Measurements from ENCODE around the gene SALL1.

Gene SALL1

GRCh38 chr16:51155820-51156806 lies 5.0 kb upstream of the SALL1 start:
- DNase-seq: no peak

DNA sequence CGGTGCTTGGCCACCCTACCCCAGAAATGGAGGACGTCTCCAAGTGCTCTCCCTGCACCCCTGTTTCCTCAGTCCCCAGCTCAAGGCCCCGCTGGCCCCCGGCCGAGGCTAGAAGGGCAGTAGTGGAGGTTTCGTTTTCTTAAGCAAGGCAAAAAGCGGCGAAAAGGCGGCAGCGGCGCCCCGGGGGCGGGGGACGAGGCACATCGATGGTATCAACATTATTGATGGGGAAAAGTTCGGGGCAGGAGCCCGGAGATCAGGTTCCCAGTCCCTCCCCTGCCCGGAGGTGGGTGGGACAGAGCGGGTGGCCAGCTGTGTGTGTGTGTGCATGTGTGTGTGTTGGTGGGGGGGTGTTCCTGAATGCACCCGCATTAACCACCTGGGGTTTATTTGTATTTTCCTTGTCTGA lies 4.1 kb upstream of the SALL1 start:
- DNase-seq: no peak

- DNase-seq: no peak
Measured at GRCh38 chr16:51154271-51155171, 3.5 kb upstream of the SALL1 start.

GRCh38 chr16:51153577-51154031 lies 2.5 kb upstream of the SALL1 start:
- no peak for DNase-seq

DNA sequence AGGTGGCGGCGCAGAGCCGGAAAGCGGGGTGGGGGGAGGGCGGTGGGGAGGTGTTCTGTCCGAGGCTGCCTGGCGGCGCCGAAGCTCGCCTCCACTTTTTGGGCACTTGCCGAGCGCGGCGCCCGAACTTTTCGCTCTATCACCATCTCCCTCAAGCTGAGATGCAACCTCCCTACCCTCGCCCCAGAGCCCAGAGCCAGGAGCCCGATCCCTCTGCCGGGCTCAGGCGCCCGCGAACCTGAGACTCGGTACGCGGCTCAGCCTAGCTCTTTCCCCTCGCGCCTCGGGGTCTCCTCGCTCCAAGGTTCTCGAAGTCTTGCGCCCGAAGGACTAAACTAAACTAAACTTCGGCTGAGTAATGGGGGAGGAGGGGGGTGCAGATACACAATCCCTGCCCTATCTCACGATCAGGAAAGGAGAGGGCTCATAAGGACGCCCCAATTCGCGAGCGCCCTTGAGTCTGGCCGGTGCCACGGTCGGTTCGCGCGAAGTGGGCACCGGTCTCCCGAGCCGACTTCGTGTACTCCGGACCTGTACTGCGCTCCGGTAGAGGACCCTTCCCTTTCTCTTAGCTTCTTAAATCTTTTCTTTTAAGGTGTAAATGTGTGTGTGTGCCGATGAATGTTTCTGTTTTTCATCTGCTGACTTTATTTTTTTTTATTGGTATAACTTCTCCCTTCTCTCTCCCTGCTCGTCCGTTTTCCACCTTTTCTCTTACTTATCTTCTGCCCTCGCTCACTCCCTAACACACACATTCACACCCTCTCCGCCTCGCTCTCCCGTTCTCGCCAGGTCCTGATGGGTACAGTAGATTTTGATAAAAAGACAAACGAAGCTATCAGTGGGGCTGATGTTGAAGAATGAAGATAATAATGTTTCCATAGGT lies 1.9 kb upstream of the SALL1 start:
- no peak for DNase-seq

- DNase-seq: no peak
Measured at GRCh38 chr16:51151961-51152663, 1.0 kb upstream of the SALL1 start.

- DNase-seq: peak; percentile 54
Measured at GRCh38 chr16:51151435-51151960, 428 bp upstream of the SALL1 start.

GRCh38 chr16:51150165-51150887 lies 744 bp downstream of the SALL1 start:
- DNase-seq: no peak

GRCh38 chr16:51149721-51150164 lies 1.3 kb downstream of the SALL1 start:
- DNase-seq: no peak

DNA sequence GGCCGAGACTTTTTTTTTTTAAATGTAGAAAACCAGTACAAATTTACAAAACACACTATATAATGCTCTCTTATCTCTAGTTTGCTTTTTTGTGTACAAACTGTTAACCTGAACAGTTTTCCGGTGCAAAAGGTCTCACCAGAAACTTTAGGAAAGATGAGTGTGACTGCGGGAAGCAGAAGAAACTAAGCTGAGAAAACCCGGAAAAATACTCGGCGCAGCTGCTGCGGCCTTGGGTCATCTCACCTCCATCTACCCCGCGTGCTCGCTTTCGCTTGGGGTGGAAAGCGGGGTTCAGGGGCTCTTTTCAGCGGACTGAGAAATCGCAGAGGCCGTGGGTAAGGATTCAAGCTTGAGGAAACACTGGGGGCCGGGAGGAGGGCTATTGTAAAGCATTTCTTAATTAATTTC lies 1.8 kb downstream of the SALL1 start:
- no peak for DNase-seq

DNA sequence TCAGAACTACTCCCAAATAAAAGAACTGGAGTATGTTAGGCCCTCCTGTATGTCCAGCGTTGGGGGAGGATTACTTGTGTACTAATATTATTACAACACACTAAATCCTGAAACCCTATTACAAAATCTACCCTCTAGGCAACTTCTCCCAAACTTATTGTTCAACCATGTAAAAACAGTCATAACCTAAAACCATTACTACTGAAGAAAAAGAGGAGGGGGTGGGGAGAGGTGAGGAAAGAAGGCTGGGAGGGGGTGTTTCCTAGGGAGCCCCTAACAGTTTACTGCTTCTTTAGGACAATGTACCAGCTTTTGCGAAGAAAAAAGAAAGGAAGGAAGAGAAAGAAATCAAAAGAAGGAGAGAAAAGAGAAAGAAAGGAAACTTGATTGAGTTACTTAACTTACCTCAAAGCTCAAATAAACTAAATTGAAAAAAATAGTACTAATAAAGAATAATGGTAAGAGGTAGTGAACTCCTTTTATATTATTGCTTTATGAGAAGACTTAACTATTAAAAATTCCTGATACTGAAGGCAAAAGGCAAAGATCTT lies 2.3 kb downstream of the SALL1 start:
- no peak for DNase-seq

GRCh38 chr16:51147776-51148677 lies 3.0 kb downstream of the SALL1 start:
- no peak for DNase-seq

DNA sequence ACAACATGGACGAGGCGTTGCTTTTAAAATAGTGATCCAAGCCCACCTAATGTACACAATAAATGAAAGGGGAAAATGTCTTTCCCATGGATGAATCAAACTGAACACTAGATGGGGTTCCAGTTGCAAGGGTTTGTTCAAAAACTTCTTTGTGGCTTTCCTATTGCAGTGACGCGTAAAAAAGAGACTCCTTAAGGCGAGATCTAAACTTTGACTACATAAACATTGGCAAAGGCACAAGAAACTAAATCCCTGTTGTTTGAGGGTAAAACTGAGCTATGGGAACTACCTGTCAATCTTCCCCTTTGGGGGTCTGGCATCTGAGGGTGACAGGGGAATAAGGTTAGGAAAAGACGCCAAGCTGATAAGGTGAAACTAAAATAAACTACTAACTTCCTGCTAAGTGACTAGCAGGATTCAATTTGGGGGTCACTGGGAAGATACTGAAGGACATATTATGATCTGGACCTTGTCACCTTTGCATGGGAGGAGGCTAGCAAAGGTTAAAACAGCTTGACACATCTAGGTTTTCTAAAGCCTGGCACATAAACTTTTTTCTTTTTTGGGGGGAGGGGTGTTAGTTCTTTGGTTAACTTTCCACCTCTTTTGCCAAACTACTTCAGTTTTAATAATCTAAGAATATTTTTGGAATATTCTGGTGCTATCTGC lies 4.7 kb downstream of the SALL1 start:
- no peak for DNase-seq

GRCh38 chr16:51144203-51144602 lies 6.9 kb downstream of the SALL1 start:
- DNase-seq: no peak

DNA sequence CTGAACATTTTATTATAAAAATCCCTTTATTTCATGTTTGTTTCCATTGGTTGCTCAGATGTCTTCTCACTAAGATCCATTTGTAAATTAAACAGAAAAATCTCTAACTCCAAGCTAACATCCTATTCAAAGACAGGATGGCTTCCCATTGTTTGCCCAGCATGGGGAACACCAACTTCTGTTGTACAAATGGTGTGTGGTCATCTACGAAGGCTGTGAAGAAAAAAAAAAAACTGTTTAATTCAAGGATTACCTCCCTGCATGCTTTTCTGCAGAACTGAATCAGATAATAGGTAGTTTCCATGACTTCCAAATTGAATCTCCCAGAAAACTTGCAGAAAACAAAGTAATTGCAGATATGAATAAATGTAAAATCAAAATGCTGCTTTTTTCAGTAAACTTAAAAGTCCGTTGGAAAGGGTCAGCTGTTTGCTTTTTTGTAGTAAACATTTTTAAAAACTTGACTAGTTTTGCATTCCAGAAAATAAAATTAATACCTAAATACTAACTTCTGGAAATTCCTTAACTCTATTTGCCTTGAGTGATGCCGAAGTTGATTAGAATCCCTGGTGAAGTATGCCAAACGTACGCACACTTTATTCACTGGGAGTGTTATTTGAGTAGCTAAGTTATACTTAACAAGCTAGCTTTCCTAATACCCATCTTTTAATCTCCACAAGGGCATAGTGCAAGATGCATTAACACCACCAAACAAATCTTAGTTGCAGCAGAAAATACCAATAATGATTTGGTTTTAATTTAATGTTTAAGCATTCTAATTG lies 7.7 kb downstream of the SALL1 start:
- DNase-seq: no peak

DNA sequence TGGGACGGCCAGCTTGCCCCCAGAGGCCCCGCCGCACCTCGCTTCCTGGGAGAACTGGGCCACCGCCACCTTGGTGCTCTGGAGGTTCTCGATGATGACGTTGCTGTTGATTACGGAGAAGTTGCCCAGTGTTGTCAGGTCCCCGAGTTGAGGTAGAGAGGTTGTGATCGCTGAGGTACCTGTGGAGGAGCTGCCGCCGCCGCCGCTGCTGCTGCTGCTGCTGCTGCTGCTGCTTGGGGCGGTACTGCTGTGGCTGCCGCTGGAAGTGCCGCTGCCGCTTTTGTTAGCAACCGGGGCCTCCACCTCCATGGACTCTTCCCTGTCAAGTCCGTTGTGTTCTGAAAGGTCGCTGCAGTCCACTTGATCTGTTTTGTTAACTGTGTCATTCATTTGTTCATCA lies 9.5 kb downstream of the SALL1 start:
- DNase-seq: no peak

GRCh38 chr16:51141106-51141505 lies 10.0 kb downstream of the SALL1 start:
- DNase-seq: no peak

DNA sequence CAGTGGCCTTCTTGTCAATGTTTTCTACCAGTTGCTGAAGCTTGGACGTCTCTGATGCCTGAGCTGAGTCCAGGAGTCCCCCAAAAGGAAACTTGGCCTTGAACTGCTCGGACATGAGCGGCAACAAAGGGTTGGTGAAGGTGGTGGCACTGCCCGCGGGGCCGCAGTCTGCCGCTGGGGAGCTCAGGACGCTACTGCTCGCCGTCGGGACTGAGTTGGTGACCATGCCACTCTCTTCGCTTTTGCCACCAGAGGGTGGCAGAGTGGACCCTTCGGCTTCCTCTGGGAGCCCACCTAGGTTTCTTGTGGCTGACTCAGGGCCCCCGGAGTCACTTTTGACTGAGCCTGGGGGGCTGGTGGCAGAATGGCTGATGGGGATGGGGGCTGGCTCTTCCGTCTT lies 11.0 kb downstream of the SALL1 start:
- no peak for DNase-seq
